Neural cell (in vitro differentiated cells): ENCODE measurements around the gene BCL3. TPM values are rescaled to one million over a fixed set of nuclear protein-coding genes. Genes with fewer than 3 reads are reported as not detected.

ENCODE experiments used
- H2AFZ ChIP-seq: fragments of 200-600, 300-800 bp; sonication (generic), shearing (Covaris generic); 2 replicates; pipeline ENCODE4 v1.6.0; 2014; ENCODE audit warnings: low read depth, mild to moderate bottlenecking, antibody characterized with exemption, low read length, moderate library complexity
- H3F3A ChIP-seq: fragments of 200-600 bp; shearing (Covaris generic); 2 replicates; pipeline ENCODE4 v1.6.1; 2016; ENCODE audit warnings: mild to moderate bottlenecking, moderate library complexity, mixed read lengths, antibody characterized with exemption, low read length; ENCODE audit not compliant: insufficient read depth, poor library complexity, severe bottlenecking
- H3K27ac ChIP-seq: fragments of 200-600, 300-800 bp; sonication (generic), shearing (Covaris generic); 2 replicates; pipeline ENCODE4 v1.5.1; 2014; ENCODE audit warnings: mild to moderate bottlenecking, low read length, moderate library complexity
- H3K27me3 ChIP-seq: fragments of 300-800, 200-600 bp; sonication (generic), shearing (Covaris generic); 2 replicates; pipeline ENCODE4 v1.6.0; 2014; ENCODE audit warnings: mild to moderate bottlenecking, low read depth, low read length, moderate library complexity; ENCODE audit not compliant: insufficient read depth
- H3K36me3 ChIP-seq: fragments of 300-800, 200-600 bp; sonication (generic), shearing (Covaris generic); 2 replicates; pipeline ENCODE4 v1.5.1; 2014; ENCODE audit warnings: mild to moderate bottlenecking, antibody characterized with exemption, low read length, moderate library complexity; ENCODE audit not compliant: insufficient read depth
- H3K4me2 ChIP-seq: fragments of 300-800, 200-600 bp; sonication (generic), shearing (Covaris generic); 2 replicates; pipeline ENCODE4 v1.6.0; 2014; ENCODE audit warnings: mild to moderate bottlenecking, low read length
- H3K4me3 ChIP-seq: fragments of 300-800, 200-600 bp; sonication (generic), shearing (Covaris generic); 2 replicates; pipeline ENCODE4 v1.5.1; 2014; ENCODE audit warnings: mild to moderate bottlenecking, low read length, moderate library complexity
- H3K79me2 ChIP-seq: fragments of 200-600 bp; shearing (Covaris generic); replicated peaks from 2 replicates; pipeline ENCODE4 v1.6.0; 2014; ENCODE audit warnings: mild to moderate bottlenecking, low read length, moderate library complexity; ENCODE audit not compliant: insufficient read depth
- H3K9ac ChIP-seq: fragments of 300-800, 200-600 bp; sonication (generic), shearing (Covaris generic); 2 replicates; pipeline ENCODE4 v1.6.1; 2016; ENCODE audit warnings: mild to moderate bottlenecking, low read length, mixed read lengths
- H3K9me2 ChIP-seq: fragments of 200-600 bp; shearing (Covaris generic); 2 replicates; pipeline ENCODE4 v1.6.1; 2016; ENCODE audit warnings: mild to moderate bottlenecking, low read length, mixed read lengths; ENCODE audit not compliant: insufficient read depth
- H3K9me3 ChIP-seq: fragments of 200-600, 300-800 bp; sonication (generic), shearing (Covaris generic); 2 replicates; pipeline ENCODE4 v1.6.1; 2016; ENCODE audit warnings: mild to moderate bottlenecking, mixed run types, low read length, moderate library complexity, mixed read lengths
- H4K20me1 ChIP-seq: fragments of 200-600 bp; shearing (Covaris generic); 2 replicates; pipeline ENCODE4 v1.6.1; 2016; ENCODE audit warnings: mild to moderate bottlenecking, mixed run types; ENCODE audit not compliant: insufficient read depth
- CTCF ChIP-seq: fragments of 450-650 bp; IDR thresholded peaks from 2 replicates; pipeline ENCODE4 v1.5.1; 2014; ENCODE audit warnings: antibody characterized with exemption, mild to moderate bottlenecking, moderate library complexity; ENCODE audit not compliant: poor library complexity, severe bottlenecking
- EP300 ChIP-seq: fragments of 450-650 bp; conservative IDR thresholded peaks from 2 replicates; pipeline ENCODE4 v1.6.1; 2014; ENCODE audit warnings: antibody characterized with exemption, mild to moderate bottlenecking, moderate library complexity; ENCODE audit not compliant: poor library complexity, severe bottlenecking
- EZH2 ChIP-seq: fragments of 200-600, 300-800 bp; shearing (Covaris generic), sonication (generic); IDR thresholded peaks from 2 replicates; pipeline ENCODE4 v1.6.1; 2014; ENCODE audit warnings: antibody characterized with exemption, low read length, borderline replicate concordance, mild to moderate bottlenecking; ENCODE audit not compliant: insufficient read depth, poor library complexity, severe bottlenecking
- MXI1 ChIP-seq: fragments of 450-650 bp; conservative IDR thresholded peaks from 2 replicates; pipeline ENCODE4 v1.6.1; 2014; ENCODE audit warnings: antibody characterized with exemption, mild to moderate bottlenecking; ENCODE audit not compliant: poor library complexity, severe bottlenecking
- POLR2AphosphoS5 ChIP-seq: IDR thresholded peaks from 2 replicates; pipeline ENCODE4 v1.6.1; 2012
- RAD21 ChIP-seq: fragments of 450-650 bp; conservative IDR thresholded peaks from 2 replicates; pipeline ENCODE4 v1.6.1; 2014; ENCODE audit warnings: antibody characterized with exemption, mild to moderate bottlenecking, moderate library complexity
- REST ChIP-seq: IDR thresholded peaks from 2 replicates; pipeline ENCODE4 v1.6.1; 2012; ENCODE audit warnings: borderline replicate concordance
- SMC3 ChIP-seq: fragments of 450-650 bp; conservative IDR thresholded peaks from 2 replicates; pipeline ENCODE4 v1.6.1; 2014; ENCODE audit warnings: antibody characterized with exemption, mild to moderate bottlenecking, moderate library complexity; ENCODE audit not compliant: poor library complexity
- TAF1 ChIP-seq: IDR thresholded peaks from 2 replicates; pipeline ENCODE4 v1.6.1; 2012; ENCODE audit warnings: low read depth
- polyA plus RNA-seq: library from polyadenylated mRNA; depleted of rRNA; stranded (reverse); fragments of >200 nt; gene quantifications from 2 replicates; pipeline ENCODE4 v1.2.3, GENCODE V29; 2014

Gene BCL3
- polyA plus RNA-seq, 1 donor from 2014 or later: 0.48 TPM

DNA sequence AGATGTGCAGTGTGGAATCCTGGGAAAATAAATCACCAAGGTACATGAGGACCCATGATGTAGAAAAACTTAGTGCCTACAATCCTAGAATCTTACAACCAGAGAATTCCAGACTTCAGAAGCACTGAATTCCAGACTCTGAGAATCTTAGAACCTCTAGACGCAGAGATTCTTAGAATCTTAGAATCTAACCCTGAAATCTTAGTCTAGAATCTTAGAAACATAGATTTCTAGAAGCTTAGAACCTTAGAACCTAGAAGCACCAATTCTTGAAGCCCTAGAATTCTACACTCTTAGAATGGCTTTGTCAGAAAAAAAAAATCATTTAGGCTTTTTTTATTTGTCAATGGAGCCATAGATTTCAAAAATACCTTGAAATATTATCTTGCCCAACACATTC is 43.5 kb upstream of the BCL3 start:
- no peak overlapping the region for H3K4me2 ChIP-seq
- H3K9me2 ChIP-seq: no peaks in the 10 kb centered on the region
- no peaks in the 10 kb centered on the region for H3K9me3 ChIP-seq
- no peak overlapping the region for H3K9ac ChIP-seq
- H3K27me3 ChIP-seq: no peaks in the 10 kb centered on the region
- H3K79me2 ChIP-seq: no peaks in the 10 kb centered on the region
- no peak overlapping the region for H2AFZ ChIP-seq
- H3K4me3 ChIP-seq: no peak overlapping the region
- no peak overlapping the region for H3K27ac ChIP-seq
- H4K20me1 ChIP-seq: no peaks in the 10 kb centered on the region
- H3K36me3 ChIP-seq: no peaks in the 10 kb centered on the region
- no peaks in the 10 kb centered on the region for H3F3A ChIP-seq
- TF ChIP-seq POLR2AphosphoS5 (no peak), REST (no peak), EZH2 (no peak), RAD21 (no peak), TAF1 (no peak), MXI1 (no peak), SMC3 (no peak), CTCF (no peak), EP300 (no peak)

GRCh38 chr19:44705502-44706010 is 43.0 kb upstream of the BCL3 start:
- Histone ChIP-seq H3K4me3 (no peak overlapping the region), H2AFZ (no peak overlapping the region), H3K9me2 (no peaks in the 10 kb centered on the region), H3K36me3 (no peaks in the 10 kb centered on the region), H3K4me2 (no peak overlapping the region), H3K9ac (no peak overlapping the region), H3F3A (no peaks in the 10 kb centered on the region), H3K79me2 (no peaks in the 10 kb centered on the region), H3K9me3 (no peaks in the 10 kb centered on the region), H3K27me3 (no peaks in the 10 kb centered on the region), H4K20me1 (no peaks in the 10 kb centered on the region), H3K27ac (no peak overlapping the region)
- TF ChIP-seq EP300 (no peak), SMC3 (no peak), REST (no peak), TAF1 (no peak), EZH2 (no peak), POLR2AphosphoS5 (no peak), RAD21 (no peak), MXI1 (no peak), CTCF (no peak)
